ENCODE results near the gene AK2. TPM values are rescaled to one million over a fixed set of nuclear protein-coding genes. Genes with fewer than 3 reads are reported as not detected.

The AK2 gene
- total RNA-seq, result 118 TPM

DNA sequence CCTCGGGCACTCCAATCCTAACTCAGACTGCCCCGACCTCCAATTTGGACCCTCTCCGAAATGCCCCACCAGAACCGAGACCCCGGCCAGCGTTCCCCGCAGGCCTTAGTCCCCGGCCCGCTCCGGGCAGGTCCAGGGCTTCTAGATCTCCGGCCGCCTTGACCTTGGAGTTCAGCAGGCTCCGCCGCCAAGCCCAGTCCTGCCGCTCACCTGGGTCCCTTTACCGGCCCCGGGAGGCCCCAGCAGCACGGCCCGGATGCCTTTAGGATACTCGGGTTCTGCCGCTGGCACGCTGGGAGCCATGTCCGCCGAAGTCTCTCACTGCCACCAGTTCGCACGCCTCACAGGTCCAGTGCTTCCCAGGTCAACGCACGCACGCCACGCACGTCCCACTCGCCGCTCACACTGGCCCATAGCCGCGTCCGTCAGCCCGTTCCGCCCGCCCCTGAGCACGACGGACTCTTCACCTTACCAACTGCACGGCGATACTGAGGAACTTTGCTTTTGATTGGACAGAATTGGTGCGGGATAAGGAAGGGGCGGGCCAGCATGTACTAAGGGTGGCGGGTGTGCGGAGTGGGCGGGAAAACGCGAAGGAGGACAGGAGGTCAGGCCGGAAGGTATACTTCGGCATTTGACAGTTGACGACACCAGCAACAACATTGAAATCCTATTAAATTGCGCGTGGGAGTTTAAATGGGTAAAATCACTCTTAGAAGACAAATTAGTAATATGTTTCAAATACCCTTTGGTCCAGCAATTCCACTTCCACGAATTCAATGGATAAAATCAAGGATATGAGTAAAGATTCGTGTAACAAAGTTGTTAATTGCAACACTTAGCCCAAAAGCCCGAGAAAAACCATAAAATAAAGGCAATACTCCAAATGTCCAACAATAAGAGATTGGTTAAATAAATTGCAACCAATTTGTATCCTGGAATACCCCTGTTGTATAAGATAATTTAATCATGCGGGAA lies at the start of gene AK2:
TSS of gene AK2 (minus strand) at position 358 of the 978 bp plus-strand sequence. CDS start at position 303, 55 bp downstream.
- H3K27ac ChIP-seq, result peak within 1 kb of the TSS; percentile 81
- H3K9me3 ChIP-seq, result no peaks in the 10 kb centered on the region
- H3K36me3 ChIP-seq, result no peaks in the 10 kb centered on the region
- H3K4me3 ChIP-seq, result peak within 1 kb of the TSS; percentile 95 to 98
- DNase-seq (ENCODE audit: extremely low spot score in 2 of 2), result peak; percentile 97 to 98
- H3K4me1 ChIP-seq, result peaks cover 39% of the 10 kb centered on the region
- intact Hi-C loops (cut with DNase I), result no loop called here
- no peaks in the 10 kb centered on the region for H3K27me3 ChIP-seq
- TF ChIP-seq CTCF (IDR thresholded peaks at IDR 0.05) (no peak), POLR2AphosphoS5 (IDR thresholded peaks at IDR 0.05; ENCODE audit: insufficient read depth in 1 of 2, low read depth in 1 of 2) (peak; percentile 81 to 88), POLR2A (IDR thresholded peaks at IDR 0.05) (no peak)

- DNase-seq (ENCODE audit: extremely low spot score in 2 of 2), result no peak
- Histone ChIP-seq H3K4me1 (peaks cover 10% of the 10 kb centered on the region), H3K27ac (no peak overlapping the region), H3K27me3 (no peaks in the 10 kb centered on the region), H3K9me3 (no peaks in the 10 kb centered on the region), H3K36me3 (no peaks in the 10 kb centered on the region), H3K4me3 (no peak overlapping the region)
- intact Hi-C loops (cut with DNase I), result no loop called here
- TF ChIP-seq CTCF (IDR thresholded peaks at IDR 0.05) (peak; percentile 35 to 54 (median 52)), POLR2AphosphoS5 (IDR thresholded peaks at IDR 0.05; ENCODE audit: insufficient read depth in 1 of 2, low read depth in 1 of 2) (no peak)
Observed at GRCh38 chr1:33086384-33086850, 49.7 kb upstream of the AK2 start.

DNA sequence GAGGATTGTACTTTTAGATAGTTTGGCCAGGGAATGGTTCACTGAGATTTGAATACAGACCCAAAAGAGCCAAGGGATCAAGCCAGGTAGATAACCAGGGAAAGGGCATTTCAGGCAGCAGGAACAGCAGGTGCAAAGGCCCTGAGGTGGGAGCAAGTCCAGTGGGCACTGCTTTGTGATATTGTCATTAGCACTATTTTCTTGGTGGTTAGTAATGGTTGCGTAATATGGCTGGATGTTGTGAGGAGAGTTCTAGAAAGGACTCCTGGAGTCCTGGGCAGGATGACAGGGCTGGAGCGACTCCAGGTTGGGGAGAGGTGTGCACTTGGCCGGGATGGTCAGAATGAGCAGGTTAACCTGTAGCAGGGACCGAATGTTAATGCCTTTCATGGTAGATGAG lies 48.6 kb upstream of the AK2 start:
- no peaks in the 10 kb centered on the region for H3K36me3 ChIP-seq
- H3K9me3 ChIP-seq, result no peaks in the 10 kb centered on the region
- TF ChIP-seq POLR2AphosphoS5 (IDR thresholded peaks at IDR 0.05; ENCODE audit: insufficient read depth in 1 of 2, low read depth in 1 of 2) (no peak), POLR2A (IDR thresholded peaks at IDR 0.05) (no peak)
- H3K27ac ChIP-seq, result no peak overlapping the region
- no peak for DNase-seq (ENCODE audit: extremely low spot score in 2 of 2)
- H3K27me3 ChIP-seq, result no peaks in the 10 kb centered on the region
- peaks cover 17% of the 10 kb centered on the region for H3K4me1 ChIP-seq
- no peak overlapping the region for H3K4me3 ChIP-seq
- intact Hi-C loops (cut with DNase I), result no loop called here

- Histone ChIP-seq H3K4me1 (peaks cover 21% of the 10 kb centered on the region), H3K9me3 (no peaks in the 10 kb centered on the region), H3K27ac (no peak overlapping the region), H3K27me3 (no peaks in the 10 kb centered on the region), H3K4me3 (no peak overlapping the region), H3K36me3 (no peaks in the 10 kb centered on the region)
- intact Hi-C loops (cut with DNase I), result loop anchor here (5.0 kb wide), 1 partner anchor 150 kb away; no protein-coding TSS in a partner anchor
- DNase-seq (ENCODE audit: extremely low spot score in 2 of 2), result no peak
- TF ChIP-seq POLR2A (IDR thresholded peaks at IDR 0.05), result no peak
- TF ChIP-seq POLR2AphosphoS5 (IDR thresholded peaks at IDR 0.05; ENCODE audit: insufficient read depth in 1 of 2, low read depth in 1 of 2), result no peak
- TF ChIP-seq CTCF (IDR thresholded peaks at IDR 0.05), result no peak
Observed at GRCh38 chr1:33082575-33083108, 46.0 kb upstream of the AK2 start.

DNA sequence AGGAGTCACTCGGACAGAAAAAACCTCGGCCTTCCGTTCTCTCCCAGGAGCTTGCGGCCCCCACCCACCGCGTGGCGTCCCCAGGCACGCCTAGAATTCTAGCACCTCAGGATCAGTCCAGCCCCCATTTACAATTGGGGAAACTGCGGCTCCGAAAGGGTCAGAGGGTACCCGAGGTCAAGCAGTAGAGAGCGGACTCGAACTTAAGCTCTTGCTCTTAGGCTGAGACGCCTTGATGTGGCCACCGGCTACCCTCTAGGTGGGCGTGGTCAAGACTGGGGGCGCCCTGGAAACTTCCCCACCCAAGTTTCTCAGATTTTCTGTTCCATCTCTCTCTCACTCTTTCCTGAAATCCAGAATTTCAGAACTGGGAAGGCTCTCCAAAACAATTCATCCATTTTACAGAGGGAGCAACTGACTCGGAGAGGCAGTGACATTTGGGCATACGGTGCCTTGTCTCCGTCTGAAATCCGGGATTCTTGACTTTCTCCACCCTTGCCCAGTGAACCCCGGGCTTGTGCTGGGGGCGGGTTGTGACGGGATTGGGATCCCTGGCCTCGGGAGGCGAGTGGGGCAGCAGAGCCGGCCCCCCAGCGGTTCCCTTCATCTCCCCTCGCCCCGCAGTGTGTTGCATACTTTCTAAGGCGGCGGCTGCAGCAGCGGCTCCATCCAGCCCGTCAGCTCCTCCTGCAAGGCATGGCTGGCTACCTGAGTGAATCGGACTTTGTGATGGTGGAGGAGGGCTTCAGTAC lies 45.0 kb upstream of the AK2 start:
- no peaks in the 10 kb centered on the region for H3K9me3 ChIP-seq
- DNase-seq (ENCODE audit: extremely low spot score in 2 of 2), result no peak
- intact Hi-C loops (cut with DNase I), result loop anchor here (5.0 kb wide), 1 partner anchor 149 kb away; no protein-coding TSS in a partner anchor
- peak overlapping the region; percentile 53 for H3K27ac ChIP-seq
- H3K27me3 ChIP-seq, result no peaks in the 10 kb centered on the region
- peaks cover 21% of the 10 kb centered on the region for H3K4me1 ChIP-seq
- TF ChIP-seq POLR2A (IDR thresholded peaks at IDR 0.05), result no peak
- TF ChIP-seq CTCF (IDR thresholded peaks at IDR 0.05), result no peak
- TF ChIP-seq POLR2AphosphoS5 (IDR thresholded peaks at IDR 0.05; ENCODE audit: insufficient read depth in 1 of 2, low read depth in 1 of 2), result no peak
- H3K36me3 ChIP-seq, result no peaks in the 10 kb centered on the region
- peak overlapping the region; percentile 63 to 66 for H3K4me3 ChIP-seq
